Renal cortical epithelial cell (primary cell): ENCODE data around the gene GSTM3. TPM values are rescaled to one million over a fixed set of nuclear protein-coding genes. Genes with fewer than 3 reads are reported as not detected.
A peak's percentile ranks its signal among the peaks of the same experiment; 100 is the strongest.
"Not testable (repeated sequence)": the region's sequence is repeated elsewhere in the genome, so short reads cannot be mapped to it uniquely, and the experiment has no call there.

Experiments used
- DNase-seq: peaks from one replicate; pipeline ENCODE4 v3.0.0-alpha.2; 2011; ENCODE audit warnings: low read depth
- total RNA-seq: library from RNA; depleted of rRNA; stranded (reverse); fragments of >200 nt; gene quantifications from 2 replicates; pipeline ENCODE4 v1.2.3, GENCODE V29; 2014

GSTM3 gene
- total RNA-seq, 1 donor from 2014 or later: 85.6 TPM

DNA sequence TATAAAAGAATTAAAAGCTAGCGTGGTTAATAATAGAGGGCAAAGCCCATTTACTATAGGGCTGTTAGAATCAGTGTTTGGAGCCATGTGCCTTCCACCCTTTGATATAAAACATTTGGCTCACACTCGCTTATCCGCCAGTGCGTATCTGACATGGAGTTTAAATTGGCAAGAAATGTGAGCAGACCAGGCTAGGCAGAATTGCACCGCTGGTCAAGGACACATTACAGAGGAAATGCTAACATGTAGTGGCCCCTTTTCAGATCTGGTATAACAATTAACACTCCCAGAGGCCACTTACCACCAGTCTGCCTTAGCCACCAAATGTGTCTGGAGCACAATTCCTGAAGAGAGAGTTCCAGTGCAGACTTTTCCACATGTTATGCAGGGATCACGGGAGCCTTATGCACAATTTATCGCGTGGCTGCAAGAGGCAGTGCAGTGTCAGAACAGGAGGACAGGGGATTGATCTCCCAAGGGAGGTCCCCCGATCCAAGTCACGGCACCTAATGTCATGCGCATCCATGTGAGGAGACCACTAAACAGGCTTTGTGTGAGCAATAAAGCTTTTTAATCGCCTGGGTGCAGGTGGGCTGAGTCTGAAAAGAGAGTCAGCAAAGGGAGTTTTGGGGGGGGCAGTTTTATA is 14.0 kb downstream of the GSTM3 start:
- no peak for DNase-seq

- peak; percentile 84 for DNase-seq
These were observed 14.8 kb downstream of the GSTM3 start for GRCh38 chr1:109726007-109726406.

GRCh38 chr1:109725510-109725909 is 15.3 kb downstream of the GSTM3 start:
- DNase-seq: no peak

DNA sequence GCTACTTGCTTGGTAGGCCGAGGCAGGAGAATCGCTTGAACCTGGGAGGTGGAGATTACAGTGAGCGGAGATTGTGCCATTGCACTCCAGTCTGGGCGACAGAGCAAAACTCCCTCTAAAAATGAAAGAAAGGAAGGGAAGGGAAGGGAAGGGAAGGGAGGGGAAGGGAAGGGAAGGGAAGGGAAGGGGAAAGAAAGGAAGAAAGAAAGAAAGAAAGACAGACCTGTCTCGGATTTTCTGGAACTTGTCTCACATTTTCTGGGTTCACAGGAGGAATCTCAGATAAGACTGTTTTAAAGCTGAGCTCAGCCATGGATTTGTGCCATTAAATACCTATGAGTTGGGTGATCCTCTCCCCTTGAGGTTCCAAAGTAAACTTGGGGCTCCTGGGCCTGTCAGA is 15.9 kb downstream of the GSTM3 start:
- no peak for DNase-seq

GRCh38 chr1:109722908-109723691 is 17.7 kb downstream of the GSTM3 start:
- no peak for DNase-seq

DNA sequence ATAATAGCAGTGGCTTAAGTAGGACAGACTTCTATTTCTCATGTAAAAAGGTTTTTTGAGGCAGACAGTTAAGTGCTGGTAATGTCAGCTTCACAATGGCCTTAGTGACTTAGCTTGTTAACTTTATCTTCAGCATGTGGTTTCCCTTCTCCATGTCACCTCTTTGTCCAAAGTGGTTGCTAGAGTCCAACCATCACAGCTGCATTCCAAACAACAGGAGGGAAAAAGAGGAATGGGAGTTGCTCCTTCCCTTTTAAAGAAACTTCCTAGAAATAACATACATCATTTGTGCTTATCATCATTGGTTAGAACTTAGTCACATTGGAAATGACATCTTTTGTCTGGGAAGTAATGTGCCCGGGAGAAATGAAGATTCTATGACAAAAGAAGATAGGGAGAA is 18.9 kb downstream of the GSTM3 start:
- DNase-seq: no peak

GRCh38 chr1:109721042-109721441 is 19.8 kb downstream of the GSTM3 start:
- no peak for DNase-seq

DNA sequence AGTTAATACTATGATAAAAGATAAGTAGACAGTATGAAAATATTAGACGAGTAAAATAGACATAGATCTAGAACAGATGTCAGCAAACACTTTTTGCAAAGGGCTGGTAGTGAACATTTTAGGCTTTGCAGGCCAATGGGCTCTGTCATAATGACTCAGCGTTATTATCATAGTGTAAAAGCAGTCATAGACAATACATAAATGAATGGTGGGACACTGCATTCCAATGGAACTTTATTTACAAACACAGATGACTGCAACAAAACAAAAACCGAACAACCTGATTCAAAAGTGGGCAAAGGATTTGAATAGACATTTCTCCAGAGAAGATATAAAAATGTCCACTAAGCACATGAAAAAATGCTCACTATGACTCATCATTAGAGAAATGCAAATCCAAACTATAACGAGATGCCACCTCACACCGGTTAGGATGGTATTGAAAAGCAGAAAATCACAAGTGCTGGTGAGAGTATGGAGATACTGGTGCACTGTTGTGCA is 21.5 kb downstream of the GSTM3 start:
- DNase-seq: no peak

GRCh38 chr1:109718495-109718894 is 22.3 kb downstream of the GSTM3 start:
- peak; percentile 63 for DNase-seq

GRCh38 chr1:109717729-109718128 is 23.1 kb downstream of the GSTM3 start:
- DNase-seq: no peak

- no peak for DNase-seq
These were observed 24.2 kb downstream of the GSTM3 start for GRCh38 chr1:109716570-109717090.

DNA sequence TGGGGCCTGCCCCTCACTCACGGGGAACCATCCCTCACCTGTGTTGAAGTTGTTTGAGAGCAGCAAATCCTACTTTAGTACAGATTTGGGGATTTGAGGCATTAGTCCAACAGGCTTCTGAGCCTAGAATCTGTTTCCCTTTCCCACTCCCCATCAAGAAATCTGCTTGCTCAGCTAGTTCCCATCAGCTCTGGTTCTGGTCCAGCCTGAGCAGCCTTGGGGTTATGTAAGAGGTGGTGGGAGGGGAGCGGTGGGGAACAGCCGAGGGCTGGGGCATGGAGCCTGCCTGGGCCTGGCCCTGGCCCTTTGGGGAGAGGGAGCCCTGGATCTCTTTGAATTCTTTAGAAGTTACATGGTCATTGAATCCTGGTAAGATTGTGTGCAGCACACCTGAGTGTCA is 24.7 kb downstream of the GSTM3 start:
- no peak for DNase-seq

DNA sequence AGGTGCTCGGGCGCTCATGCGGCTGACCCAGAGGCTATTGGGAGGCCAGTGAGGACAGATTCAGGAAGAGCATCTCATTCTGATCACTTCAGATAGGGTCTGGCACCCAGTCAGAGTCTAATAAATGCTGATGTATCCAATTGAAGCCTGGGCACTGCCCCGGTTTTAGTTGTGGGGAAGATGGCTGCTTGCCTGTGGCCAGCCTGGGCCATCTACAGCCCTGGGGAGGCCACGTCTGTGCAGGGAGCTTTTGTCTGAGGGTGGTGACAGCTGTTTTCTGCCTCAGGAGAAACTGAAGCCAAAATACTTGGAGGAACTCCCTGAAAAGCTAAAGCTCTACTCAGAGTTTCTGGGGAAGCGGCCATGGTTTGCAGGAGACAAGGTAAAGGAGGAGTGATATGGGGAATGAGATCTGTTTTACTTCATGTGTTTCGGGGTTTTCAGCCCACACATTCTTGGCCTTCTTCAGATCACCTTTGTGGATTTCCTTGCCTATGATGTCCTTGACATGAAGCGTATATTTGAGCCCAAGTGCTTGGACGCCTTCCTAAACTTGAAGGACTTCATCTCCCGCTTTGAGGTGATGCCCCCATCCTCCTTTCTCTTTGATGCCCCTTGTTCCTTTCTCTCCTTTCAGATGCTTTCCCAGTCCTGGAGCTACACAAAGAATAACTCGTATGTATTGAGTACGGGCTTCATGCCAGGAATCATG is 26.0 kb downstream of the GSTM3 start:
- DNase-seq: no peak

DNA sequence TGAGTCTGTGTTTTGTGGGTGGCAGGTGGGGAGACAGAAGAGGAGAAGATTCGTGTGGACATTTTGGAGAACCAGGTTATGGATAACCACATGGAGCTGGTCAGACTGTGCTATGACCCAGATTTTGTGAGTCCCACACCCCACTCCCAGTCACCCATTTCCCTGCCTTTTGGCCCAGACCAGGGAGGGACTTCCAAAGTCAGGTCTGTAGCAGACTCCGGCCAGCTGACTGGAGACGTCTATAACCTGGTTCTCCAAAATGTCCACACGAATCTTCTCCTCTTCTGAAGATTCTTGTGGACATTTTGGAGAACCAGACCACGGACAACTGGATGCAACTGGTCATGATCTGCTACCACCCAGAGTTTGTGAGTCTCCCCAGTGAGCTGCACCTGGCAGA is 27.2 kb downstream of the GSTM3 start:
- no peak for DNase-seq

DNA sequence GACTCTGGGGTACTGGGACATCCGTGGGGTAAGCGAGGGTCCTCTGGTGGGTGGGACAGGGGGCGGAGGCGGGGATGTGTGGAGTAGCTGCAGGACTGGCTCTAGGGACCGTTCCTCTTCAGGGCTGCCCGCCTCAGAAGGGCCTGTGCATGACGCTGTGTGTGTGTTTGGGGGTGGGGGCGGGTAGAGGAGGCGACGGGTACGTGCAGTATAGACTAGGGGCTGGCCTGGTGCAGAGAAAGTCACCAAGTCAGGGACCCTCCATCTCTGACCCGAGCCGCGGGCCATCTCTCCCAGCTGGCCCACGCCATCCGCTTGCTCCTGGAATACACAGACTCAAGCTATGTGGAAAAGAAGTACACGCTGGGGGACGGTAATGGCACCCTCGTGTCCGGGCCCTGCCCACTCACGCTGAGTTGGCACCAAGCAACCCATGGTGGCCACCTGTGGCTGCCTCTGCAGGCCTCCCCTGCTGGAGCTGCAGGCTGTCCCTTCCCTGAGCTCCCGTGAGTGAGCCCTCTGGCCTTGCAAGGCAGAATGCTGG is 28.4 kb downstream of the GSTM3 start:
- no peak for DNase-seq

DNA sequence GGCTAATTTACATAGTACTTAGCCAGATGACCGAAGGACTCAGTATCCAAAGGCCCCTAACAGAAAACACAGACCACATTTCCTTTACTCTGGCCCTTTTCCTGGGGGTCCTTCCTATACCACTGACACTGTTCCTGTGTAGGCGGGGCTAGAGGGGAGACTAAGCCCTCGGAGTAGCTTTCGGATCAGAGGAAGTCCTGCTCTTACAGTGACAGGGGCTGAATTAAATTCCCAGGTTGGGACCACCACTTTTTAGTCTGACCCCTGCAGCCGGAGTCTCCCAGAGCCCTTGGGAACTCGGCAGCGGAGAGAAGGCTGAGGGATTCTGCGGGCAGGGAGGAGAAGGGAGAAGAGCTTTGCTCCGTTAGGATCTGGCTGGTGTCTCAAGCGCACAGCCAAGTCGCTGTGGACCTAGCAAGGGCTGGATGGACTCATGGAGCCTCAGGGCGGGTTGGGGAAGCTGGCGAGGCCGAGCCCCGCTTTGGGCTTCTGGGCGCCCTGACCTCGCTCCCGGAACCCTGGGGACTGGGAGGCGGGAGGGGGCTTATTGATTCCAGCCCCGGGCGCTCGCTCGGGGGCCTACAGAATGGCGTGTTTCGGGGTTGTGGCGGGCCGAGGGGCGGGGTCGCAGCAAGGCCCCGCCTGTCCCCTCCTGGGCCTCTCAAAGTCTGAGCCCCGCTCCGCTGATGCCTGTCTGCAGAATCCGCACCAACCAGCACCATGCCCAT is 29.1 kb downstream of the GSTM3 start, which contains the start of gene GSTM5:
Gene GSTM5 (plus strand): TSS at position 659 of the 728 bp plus-strand sequence. CDS start 62 bp downstream, at position 721.
- not testable (repeated sequence) for DNase-seq

GRCh38 chr1:109709822-109710221 is 31.0 kb downstream of the GSTM3 start:
- DNase-seq: not testable (repeated sequence)

DNA sequence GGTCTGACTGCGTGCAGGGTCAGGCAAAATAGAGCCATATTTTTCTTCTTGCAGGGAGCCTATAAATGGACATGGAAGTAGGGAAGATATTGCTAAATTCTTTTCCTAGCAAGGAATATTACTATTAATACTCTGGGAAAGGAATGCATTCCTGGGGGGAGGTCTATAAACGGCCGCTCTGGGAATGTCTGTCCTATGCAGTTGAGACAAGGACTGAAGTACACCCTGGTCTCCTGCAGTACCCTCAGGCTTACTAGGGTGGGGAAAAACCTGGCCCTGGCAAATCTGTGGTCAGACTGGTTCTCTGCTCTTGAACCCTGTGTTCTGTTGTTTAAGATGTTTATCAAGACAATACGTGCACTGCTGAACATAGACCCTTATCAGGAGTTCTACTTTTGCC is 31.9 kb downstream of the GSTM3 start:
- DNase-seq: not testable (repeated sequence)

- DNase-seq: no peak
These were observed 35.4 kb downstream of the GSTM3 start for GRCh38 chr1:109705411-109705810.

GRCh38 chr1:109704173-109704572 is 36.7 kb downstream of the GSTM3 start:
- DNase-seq: no peak

- not testable (repeated sequence) for DNase-seq
These were observed 37.9 kb downstream of the GSTM3 start for GRCh38 chr1:109702940-109703339.
